ENCODE results near the gene SCARB1.

GRCh38 chr12:124745891-124746570 lies 117.6 kb downstream of the SCARB1 start:
- TF ChIP-seq, protein P1, sequence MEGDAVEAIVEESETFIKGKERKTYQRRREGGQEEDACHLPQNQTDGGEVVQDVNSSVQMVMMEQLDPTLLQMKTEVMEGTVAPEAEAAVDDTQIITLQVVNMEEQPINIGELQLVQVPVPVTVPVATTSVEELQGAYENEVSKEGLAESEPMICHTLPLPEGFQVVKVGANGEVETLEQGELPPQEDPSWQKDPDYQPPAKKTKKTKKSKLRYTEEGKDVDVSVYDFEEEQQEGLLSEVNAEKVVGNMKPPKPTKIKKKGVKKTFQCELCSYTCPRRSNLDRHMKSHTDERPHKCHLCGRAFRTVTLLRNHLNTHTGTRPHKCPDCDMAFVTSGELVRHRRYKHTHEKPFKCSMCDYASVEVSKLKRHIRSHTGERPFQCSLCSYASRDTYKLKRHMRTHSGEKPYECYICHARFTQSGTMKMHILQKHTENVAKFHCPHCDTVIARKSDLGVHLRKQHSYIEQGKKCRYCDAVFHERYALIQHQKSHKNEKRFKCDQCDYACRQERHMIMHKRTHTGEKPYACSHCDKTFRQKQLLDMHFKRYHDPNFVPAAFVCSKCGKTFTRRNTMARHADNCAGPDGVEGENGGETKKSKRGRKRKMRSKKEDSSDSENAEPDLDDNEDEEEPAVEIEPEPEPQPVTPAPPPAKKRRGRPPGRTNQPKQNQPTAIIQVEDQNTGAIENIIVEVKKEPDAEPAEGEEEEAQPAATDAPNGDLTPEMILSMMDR (IDR thresholded peaks at IDR 0.05; ENCODE audit: insufficient read depth, low read depth, low read length) = no peak
- no peak for TF ChIP-seq EZH2 (IDR thresholded peaks at IDR 0.05; ENCODE audit: insufficient read depth, low read length)

All from astrocyte (in vitro differentiated cells and primary cell).